ENCODE measurements around the gene GAPDHS. TPM values are rescaled to one million over a fixed set of nuclear protein-coding genes. Genes with fewer than 3 reads are reported as not detected.

GAPDHS gene
- total RNA-seq, 2 experiments from 2014 or later, result not detected

DNA sequence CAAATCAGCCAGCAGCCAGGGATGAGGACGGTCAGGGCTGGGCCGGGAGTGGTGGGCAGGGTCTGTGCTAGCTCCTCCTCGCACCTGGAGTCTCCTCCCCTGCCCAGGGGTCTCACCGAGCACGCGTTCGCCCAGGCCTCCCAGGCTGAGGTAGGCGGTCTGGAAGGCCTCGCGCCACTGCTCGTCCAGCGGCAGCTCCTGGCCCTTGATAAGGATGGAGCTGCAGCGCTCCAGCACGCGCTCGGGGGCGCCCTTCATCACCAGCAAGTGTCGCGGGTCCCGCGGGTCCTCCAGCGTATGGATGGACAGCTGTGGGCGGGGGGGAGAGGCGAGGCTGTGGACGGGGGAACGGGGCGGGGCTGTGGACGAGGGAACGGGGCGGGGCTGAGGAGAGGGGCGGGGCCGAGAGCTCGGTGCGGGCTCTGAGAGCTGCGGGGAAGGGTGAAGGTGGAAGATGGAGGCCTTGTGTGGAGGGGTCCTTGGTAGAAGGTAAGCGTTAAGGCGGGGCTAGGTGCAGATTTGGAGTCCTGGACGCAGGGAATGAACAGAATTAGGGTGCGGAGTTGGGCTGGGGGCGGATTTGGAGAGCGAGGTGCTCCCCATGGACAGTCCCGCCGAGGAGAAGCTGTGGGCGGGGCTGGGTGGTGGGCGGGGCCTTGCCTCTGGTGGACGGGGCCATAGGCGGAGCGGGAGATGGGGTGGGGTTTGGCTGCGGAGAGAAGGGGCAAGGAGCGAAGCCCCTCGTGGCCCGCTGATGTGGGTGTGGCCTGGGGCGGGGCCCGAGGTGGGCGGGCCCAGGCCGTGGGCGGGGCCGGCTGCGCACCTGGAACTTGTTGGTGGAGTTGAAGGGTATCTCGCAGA, 24.5 kb downstream of the GAPDHS start:
- Mint-ChIP-seq H3K36me3 (ENCODE audit: low read depth) (no peaks in the 10 kb centered on the region), H3K4me1 (peaks cover 9% of the 10 kb centered on the region), H3K27me3 (peaks cover 36% of the 10 kb centered on the region), H3K9me3 (no peaks in the 10 kb centered on the region), H3K4me3 (peak overlapping the region; percentile 52), H3K27ac (no peak overlapping the region)
- ChIA-PET POLR2A (no interaction called here), CTCF (interaction anchor here (1.0 kb wide), 2 partner anchors 9 to 55 kb away, joined by 3 to 5 read pairs; partner anchors contain the start of gene HAUS5)
- peak; percentile 36 for DNase-seq

DNA sequence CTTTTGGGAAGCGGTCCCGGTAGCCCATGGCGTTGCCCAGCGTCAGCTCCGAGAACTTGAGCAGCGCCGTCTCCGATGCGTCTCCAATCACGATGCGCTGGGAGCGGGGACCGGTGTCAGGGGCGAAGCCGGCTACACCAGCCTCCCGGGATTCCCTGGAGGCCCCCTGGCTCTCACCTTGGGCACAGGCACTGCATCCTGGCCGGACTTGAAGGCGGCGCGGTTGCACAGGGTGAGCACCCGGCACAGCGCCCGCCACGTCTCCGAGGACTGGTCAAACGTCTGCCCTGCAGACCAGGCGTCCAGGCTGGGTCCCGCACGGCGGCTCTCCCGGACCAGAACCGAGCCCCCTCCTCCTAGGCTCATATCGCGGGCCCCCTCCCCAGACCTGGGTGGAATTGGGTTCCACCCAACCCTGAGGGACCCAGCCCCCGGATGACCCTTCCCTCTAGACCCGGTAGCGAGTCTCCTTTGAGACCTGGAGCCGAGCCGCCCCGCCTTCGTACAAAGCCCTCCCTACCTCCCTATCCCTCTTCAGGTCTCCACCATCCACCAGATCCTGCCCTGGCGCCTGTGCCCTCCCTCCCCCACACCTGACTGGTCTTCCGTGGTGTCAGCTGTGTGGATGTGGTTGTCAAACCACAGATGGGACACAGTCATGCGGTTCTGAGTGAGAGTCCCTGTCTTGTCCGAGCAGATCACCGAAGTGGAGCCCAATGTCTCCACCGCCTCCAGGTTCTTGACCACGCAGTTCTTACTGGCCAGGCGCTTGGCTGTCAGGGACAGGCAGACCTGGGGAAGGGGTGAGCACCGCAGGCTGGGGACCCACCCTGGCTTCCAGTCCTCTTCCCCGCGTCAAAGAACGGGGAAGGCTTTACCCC, 25.4 kb downstream of the GAPDHS start:
- H3K4me3 Mint-ChIP-seq, result peak overlapping the region; percentile 27
- peaks cover 9% of the 10 kb centered on the region for H3K4me1 Mint-ChIP-seq
- H3K27me3 Mint-ChIP-seq, result peaks cover 36% of the 10 kb centered on the region
- POLR2A ChIA-PET, result no interaction called here
- CTCF ChIA-PET, result interaction anchor here (1.0 kb wide), 1 partner anchor 10 kb away, joined by 5 read pairs; no protein-coding TSS in a partner anchor
- DNase-seq, result no peak
- no peak overlapping the region for H3K27ac Mint-ChIP-seq
- no peaks in the 10 kb centered on the region for H3K36me3 Mint-ChIP-seq (ENCODE audit: low read depth)
- no peaks in the 10 kb centered on the region for H3K9me3 Mint-ChIP-seq

DNA sequence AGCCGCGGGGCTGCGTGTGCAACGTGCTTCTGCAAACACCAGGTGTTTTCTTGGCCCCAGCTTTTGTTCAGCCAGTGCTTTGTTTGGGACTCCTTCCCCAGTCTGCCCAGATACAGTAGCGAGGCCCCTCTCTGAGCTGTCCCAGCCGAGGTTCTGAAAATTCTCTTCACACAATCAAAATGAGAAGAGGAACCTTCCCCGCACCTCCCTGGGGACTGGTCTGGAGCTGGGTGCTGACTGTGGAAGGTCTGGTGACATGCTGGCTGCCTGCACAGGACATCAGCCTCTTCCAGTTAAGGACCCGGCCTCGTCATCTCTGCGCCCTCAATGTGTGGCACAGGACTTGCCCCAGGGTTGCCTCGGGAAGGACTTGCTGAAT, 26.0 kb downstream of the GAPDHS start:
- Mint-ChIP-seq H3K27ac (no peak overlapping the region), H3K4me1 (peaks cover 9% of the 10 kb centered on the region), H3K27me3 (peaks cover 36% of the 10 kb centered on the region), H3K4me3 (no peak overlapping the region), H3K9me3 (no peaks in the 10 kb centered on the region), H3K36me3 (ENCODE audit: low read depth) (no peaks in the 10 kb centered on the region)
- no peak for DNase-seq
- CTCF ChIA-PET, result interaction anchor here (0.5 to 0.7 kb wide), 2 partner anchors 10 to 405 kb away, joined by 3 read pairs; no protein-coding TSS in a partner anchor
- POLR2A ChIA-PET, result no interaction called here

DNA sequence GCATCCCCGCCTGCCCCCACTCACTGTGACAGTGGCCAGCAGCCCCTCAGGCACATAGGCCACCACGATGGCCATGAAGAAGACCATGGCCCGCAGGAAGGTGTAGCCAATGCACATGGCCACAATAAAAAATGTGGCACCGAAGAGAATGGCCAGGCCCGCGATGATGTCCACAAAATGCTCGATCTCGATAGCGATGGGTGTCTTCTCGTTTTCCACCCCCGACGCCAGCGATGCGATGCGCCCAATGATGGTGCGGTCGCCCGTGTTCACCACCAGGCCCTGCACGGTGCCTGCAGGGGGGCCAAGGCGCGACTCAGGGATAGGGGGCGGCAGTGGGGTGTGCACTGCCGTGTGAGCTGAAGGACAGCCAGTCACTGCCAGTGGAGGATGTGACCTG, 26.5 kb downstream of the GAPDHS start:
- Mint-ChIP-seq H3K9me3 (no peaks in the 10 kb centered on the region), H3K4me1 (peaks cover 9% of the 10 kb centered on the region), H3K27ac (no peak overlapping the region), H3K27me3 (peaks cover 36% of the 10 kb centered on the region), H3K4me3 (no peak overlapping the region), H3K36me3 (ENCODE audit: low read depth) (no peaks in the 10 kb centered on the region)
- POLR2A ChIA-PET, result no interaction called here
- DNase-seq, result no peak
- CTCF ChIA-PET, result interaction anchor here (0.5 to 0.7 kb wide), 2 partner anchors 11 to 406 kb away, joined by 3 read pairs; no protein-coding TSS in a partner anchor

DNA sequence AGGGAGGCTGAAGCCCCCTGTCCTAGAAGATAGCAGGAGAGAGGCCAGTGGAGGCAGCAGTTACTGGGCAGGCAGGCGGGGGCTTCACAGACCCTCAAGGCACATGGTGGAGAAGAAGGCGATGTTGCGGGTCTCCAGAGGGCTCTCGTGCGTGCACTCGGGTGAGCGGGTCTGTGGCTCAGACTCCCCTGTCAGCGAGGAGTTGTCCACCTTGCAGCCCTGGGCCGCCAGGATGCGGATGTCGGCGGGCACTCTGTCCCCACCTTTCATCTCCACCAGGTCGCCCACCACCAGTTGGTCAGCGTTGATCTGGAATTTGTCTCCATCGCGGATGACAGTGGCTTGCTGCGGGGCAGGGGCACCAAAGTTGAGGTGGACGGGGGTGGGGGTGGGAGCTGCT, 27.0 kb downstream of the GAPDHS start:
- H3K27me3 Mint-ChIP-seq, result peaks cover 36% of the 10 kb centered on the region
- no peaks in the 10 kb centered on the region for H3K9me3 Mint-ChIP-seq
- DNase-seq, result no peak
- ChIA-PET CTCF (no interaction called here), POLR2A (no interaction called here)
- peaks cover 9% of the 10 kb centered on the region for H3K4me1 Mint-ChIP-seq
- no peaks in the 10 kb centered on the region for H3K36me3 Mint-ChIP-seq (ENCODE audit: low read depth)
- no peak overlapping the region for H3K27ac Mint-ChIP-seq
- no peak overlapping the region for H3K4me3 Mint-ChIP-seq

DNA sequence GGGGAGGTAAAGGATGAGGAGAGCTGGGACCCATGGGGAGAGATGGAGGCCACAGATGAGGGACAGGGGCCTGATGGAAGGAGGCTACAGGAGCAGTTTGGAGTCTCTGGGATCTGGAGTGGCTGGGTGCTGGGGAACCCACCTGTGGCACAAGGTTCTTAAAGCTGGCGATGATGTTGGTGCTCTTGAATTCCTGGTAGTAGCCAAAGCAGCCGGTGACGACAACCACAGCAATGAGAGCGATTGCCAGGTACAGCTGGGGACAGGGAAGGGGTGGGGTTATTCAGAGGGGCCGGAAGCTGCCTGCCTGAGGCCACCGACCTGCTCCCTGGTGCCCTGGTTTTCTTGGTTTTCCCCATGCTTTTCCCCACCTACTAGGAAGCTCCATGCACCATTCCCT, 27.4 kb downstream of the GAPDHS start:
- H3K9me3 Mint-ChIP-seq, result no peaks in the 10 kb centered on the region
- no peak overlapping the region for H3K27ac Mint-ChIP-seq
- H3K27me3 Mint-ChIP-seq, result peaks cover 36% of the 10 kb centered on the region
- ChIA-PET CTCF (no interaction called here), POLR2A (no interaction called here)
- H3K4me1 Mint-ChIP-seq, result peaks cover 9% of the 10 kb centered on the region
- DNase-seq, result no peak
- no peak overlapping the region for H3K4me3 Mint-ChIP-seq
- no peaks in the 10 kb centered on the region for H3K36me3 Mint-ChIP-seq (ENCODE audit: low read depth)

DNA sequence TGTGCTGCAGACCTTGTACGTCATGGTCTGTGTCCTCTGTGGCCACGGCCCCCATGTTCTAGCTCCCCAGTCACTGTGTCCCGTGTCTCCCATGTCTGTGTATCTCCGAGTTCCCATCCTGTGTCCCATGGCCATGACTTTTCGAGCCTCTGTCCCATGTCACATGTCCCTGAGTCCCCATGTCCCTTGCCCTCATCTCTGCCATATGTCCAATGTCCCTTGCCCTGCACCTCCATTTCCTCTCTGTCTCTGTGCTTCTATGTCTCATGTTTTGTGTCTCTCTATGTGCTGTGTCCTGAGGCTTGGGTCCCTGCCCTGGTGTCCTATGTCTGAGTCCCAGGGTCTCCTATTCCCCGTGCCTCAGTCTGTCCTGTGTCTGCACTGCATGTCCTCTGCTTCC, 28.2 kb downstream of the GAPDHS start:
- no peak for DNase-seq
- Mint-ChIP-seq H3K4me1 (peaks cover 9% of the 10 kb centered on the region), H3K4me3 (no peak overlapping the region), H3K9me3 (no peaks in the 10 kb centered on the region), H3K27ac (no peak overlapping the region), H3K27me3 (peaks cover 36% of the 10 kb centered on the region), H3K36me3 (ENCODE audit: low read depth) (no peaks in the 10 kb centered on the region)
- ChIA-PET CTCF (no interaction called here), POLR2A (no interaction called here)

DNA sequence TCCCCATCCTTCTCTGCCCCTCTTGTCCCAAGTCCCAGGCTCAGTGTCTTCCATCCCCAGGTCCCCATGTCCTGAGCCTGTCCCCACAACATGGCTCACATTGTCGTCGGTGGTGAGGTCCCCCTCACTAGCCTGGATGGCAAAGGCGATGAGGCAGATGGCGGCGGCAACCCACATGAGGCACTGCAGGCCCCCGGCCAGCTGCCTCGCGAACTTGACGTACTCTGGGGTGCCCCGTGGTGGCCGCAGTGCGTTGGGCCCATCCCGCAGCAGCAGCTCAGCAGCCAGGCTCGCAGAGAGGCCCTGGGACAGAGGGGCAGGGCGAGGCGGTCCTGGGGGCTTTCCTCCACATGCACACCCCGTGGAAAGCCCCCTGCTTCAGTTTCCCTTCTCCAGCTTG, 29.1 kb downstream of the GAPDHS start:
- no peaks in the 10 kb centered on the region for H3K9me3 Mint-ChIP-seq
- H3K27me3 Mint-ChIP-seq, result peaks cover 37% of the 10 kb centered on the region
- DNase-seq, result no peak
- no peak overlapping the region for H3K4me3 Mint-ChIP-seq
- H3K36me3 Mint-ChIP-seq (ENCODE audit: low read depth), result no peaks in the 10 kb centered on the region
- H3K27ac Mint-ChIP-seq, result no peak overlapping the region
- ChIA-PET CTCF (no interaction called here), POLR2A (no interaction called here)
- peaks cover 6% of the 10 kb centered on the region for H3K4me1 Mint-ChIP-seq

DNA sequence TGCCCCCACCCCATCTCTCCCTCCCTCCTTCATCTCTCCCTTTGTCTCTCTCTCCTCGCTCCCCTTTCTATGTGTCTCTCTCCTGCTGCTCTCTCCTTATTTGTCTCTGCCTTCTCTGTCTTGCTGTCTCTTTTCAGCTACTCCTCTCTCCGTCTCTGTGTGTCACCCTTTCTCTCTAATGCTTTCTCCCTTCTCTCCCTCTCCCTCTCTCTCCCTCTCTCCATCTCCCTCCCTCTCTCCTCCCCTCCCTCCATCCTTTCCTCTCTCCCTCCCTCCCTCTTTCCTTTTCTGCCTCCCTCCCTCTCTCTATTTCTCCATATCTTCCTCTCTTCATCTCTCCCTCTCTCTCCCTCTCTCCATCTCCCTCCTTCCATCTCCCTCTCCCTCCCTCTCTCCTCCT, 29.5 kb downstream of the GAPDHS start:
- ChIA-PET POLR2A (no interaction called here), CTCF (no interaction called here)
- no peaks in the 10 kb centered on the region for H3K9me3 Mint-ChIP-seq
- peaks cover 5% of the 10 kb centered on the region for H3K4me1 Mint-ChIP-seq
- H3K27me3 Mint-ChIP-seq, result peaks cover 36% of the 10 kb centered on the region
- no peaks in the 10 kb centered on the region for H3K36me3 Mint-ChIP-seq (ENCODE audit: low read depth)
- H3K27ac Mint-ChIP-seq, result no peak overlapping the region
- no peak overlapping the region for H3K4me3 Mint-ChIP-seq
- no peak for DNase-seq

DNA sequence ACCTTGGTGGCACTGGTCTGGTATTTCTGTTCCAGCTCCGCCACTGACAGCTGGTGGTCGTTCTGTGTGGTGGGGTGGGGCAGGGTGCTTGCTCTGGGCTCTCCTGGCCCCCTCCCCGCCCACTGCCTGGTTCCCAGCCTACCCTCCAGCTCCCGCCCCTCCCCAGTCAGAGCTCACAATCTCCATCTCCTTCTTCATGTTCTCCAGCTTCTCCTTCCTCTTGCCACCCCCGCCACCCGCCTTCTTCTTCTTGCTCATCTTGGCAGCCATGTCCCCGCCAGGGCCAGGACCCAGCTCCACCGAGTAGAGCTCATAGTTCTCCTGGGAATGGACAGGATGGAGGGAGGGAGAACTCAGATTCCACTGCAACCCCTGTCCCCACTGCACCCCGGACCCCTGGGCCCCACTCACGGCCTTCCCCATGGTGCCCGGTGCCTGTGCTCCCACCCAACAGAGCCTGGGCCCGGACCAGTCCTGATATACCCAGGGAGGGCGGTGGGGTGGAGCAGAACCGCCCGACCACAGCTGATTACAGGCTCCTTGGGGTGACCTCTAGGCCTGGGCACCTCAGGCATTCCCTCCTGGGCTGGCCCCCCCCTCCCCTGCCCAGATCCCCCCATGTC, 30.1 kb downstream of the GAPDHS start, which contains the start of gene ATP4A:
ATP4A (minus strand) TSS at position 452 of the 623 bp plus-strand sequence; CDS start at position 423, 29 bp downstream.
- ChIA-PET POLR2A (no interaction called here), CTCF (interaction anchor here (0.6 kb wide), 1 partner anchor 100 kb away, joined by 3 read pairs; no protein-coding TSS in a partner anchor)
- peaks cover 34% of the 10 kb centered on the region for H3K27me3 Mint-ChIP-seq
- H3K36me3 Mint-ChIP-seq (ENCODE audit: low read depth), result no peaks in the 10 kb centered on the region
- no peaks in the 10 kb centered on the region for H3K9me3 Mint-ChIP-seq
- no peak within 1 kb of the TSS for H3K4me3 Mint-ChIP-seq
- H3K4me1 Mint-ChIP-seq, result peaks cover 3% of the 10 kb centered on the region
- H3K27ac Mint-ChIP-seq, result no peak within 1 kb of the TSS
- DNase-seq, result no peak

DNA sequence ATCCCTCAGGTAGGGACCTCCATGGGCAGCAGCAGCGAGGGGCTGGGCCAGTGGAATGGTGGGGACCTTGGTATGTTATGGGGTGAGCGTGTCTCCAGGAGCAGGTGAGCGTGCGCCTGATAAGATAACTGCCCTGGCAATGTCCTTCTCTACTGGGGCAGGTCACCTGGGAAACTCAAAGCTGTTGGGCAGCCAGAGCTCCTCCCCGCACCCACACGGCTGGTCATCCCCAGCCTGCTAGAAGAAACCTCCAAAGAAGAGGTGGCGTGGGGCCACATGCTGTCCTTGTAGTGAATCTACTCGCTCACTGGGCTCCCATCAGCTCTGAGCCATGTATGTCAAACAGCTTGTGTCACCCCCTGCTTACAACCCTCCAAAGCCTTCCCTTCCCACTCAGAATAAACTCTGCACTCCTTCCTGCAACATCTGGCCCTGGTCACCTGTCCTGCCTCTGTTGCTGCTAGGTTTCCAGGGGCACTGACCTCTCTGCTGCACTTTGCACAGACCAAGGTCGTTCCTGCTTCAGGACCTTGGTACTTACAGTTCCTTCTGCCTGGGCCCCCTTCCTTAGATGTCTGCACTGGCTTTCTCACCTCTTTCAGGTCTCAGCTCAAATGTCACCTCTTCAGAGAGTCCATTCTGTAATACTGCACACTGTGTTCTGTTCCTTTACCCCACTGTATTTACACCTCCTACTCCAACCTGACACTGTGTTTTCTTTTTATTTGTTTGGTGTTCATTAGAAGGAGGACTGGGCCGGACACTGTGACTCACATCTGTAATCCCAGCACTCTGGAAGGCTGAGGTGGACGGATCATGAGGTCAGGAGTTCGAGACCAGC, 32.0 kb downstream of the GAPDHS start:
- CTCF ChIA-PET, result interaction anchor here (0.6 to 1.0 kb wide), 4 partner anchors 37 to 953 kb away, joined by 3 to 4 read pairs (median 4); no protein-coding TSS in a partner anchor
- POLR2A ChIA-PET, result no interaction called here
- Mint-ChIP-seq H3K4me3 (no peak overlapping the region), H3K36me3 (ENCODE audit: low read depth) (no peaks in the 10 kb centered on the region), H3K4me1 (no peaks in the 10 kb centered on the region), H3K27ac (no peak overlapping the region), H3K27me3 (peaks cover 21% of the 10 kb centered on the region), H3K9me3 (no peaks in the 10 kb centered on the region)
- DNase-seq, result no peak

DNA sequence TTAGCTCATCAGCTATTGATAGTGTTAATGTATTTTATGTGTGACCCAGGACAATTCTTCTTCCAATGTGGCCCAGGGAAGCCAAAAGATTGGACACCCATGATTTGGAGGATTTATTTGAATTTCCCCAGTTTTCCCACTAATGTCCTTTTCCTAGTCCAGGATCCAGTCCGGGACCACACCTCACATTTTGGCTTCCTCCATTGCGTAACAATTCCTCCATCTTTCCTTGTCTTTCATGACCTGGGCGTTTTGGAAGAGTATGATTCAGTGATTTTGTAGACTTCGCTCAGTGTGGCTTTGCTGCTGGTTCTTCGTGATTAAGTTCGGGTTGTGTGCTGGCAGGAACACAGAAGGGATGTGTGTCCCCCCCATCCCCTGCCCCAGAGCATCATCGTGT, 33.5 kb downstream of the GAPDHS start:
- peaks cover 18% of the 10 kb centered on the region for H3K27me3 Mint-ChIP-seq
- no peak overlapping the region for H3K4me3 Mint-ChIP-seq
- H3K27ac Mint-ChIP-seq, result no peak overlapping the region
- H3K9me3 Mint-ChIP-seq, result no peaks in the 10 kb centered on the region
- CTCF ChIA-PET, result interaction anchor here (0.7 kb wide), 1 partner anchor 41 kb away, joined by 5 read pairs; no protein-coding TSS in a partner anchor
- peaks cover 2% of the 10 kb centered on the region for H3K4me1 Mint-ChIP-seq
- POLR2A ChIA-PET, result no interaction called here
- no peak for DNase-seq
- no peaks in the 10 kb centered on the region for H3K36me3 Mint-ChIP-seq (ENCODE audit: low read depth)

Data from activated CD4-positive, alpha-beta T cell treated with anti-CD3 and anti-CD28 coated beads, Interleukin-2, amount 10 ng/mL, durations not matched to agents 7 days and 5 days (primary cell).